Neural cell (in vitro differentiated cells): ENCODE results near the gene AFAP1. TPM values are rescaled to one million over a fixed set of nuclear protein-coding genes. Genes with fewer than 3 reads are reported as not detected.

ENCODE experiments used
- H2AFZ ChIP-seq: fragments of 200-600, 300-800 bp; sonication (generic), shearing (Covaris generic); 2 replicates; pipeline ENCODE4 v1.6.0; 2014; ENCODE audit warnings: low read depth, mild to moderate bottlenecking, antibody characterized with exemption, low read length, moderate library complexity
- H3F3A ChIP-seq: fragments of 200-600 bp; shearing (Covaris generic); 2 replicates; pipeline ENCODE4 v1.6.1; 2016; ENCODE audit warnings: mild to moderate bottlenecking, moderate library complexity, mixed read lengths, antibody characterized with exemption, low read length; ENCODE audit not compliant: insufficient read depth, poor library complexity, severe bottlenecking
- H3K27ac ChIP-seq: fragments of 200-600, 300-800 bp; sonication (generic), shearing (Covaris generic); 2 replicates; pipeline ENCODE4 v1.5.1; 2014; ENCODE audit warnings: mild to moderate bottlenecking, low read length, moderate library complexity
- H3K27me3 ChIP-seq: fragments of 300-800, 200-600 bp; sonication (generic), shearing (Covaris generic); 2 replicates; pipeline ENCODE4 v1.6.0; 2014; ENCODE audit warnings: mild to moderate bottlenecking, low read depth, low read length, moderate library complexity; ENCODE audit not compliant: insufficient read depth
- H3K36me3 ChIP-seq: fragments of 300-800, 200-600 bp; sonication (generic), shearing (Covaris generic); 2 replicates; pipeline ENCODE4 v1.5.1; 2014; ENCODE audit warnings: mild to moderate bottlenecking, antibody characterized with exemption, low read length, moderate library complexity; ENCODE audit not compliant: insufficient read depth
- H3K4me2 ChIP-seq: fragments of 300-800, 200-600 bp; sonication (generic), shearing (Covaris generic); 2 replicates; pipeline ENCODE4 v1.6.0; 2014; ENCODE audit warnings: mild to moderate bottlenecking, low read length
- H3K4me3 ChIP-seq: fragments of 300-800, 200-600 bp; sonication (generic), shearing (Covaris generic); 2 replicates; pipeline ENCODE4 v1.5.1; 2014; ENCODE audit warnings: mild to moderate bottlenecking, low read length, moderate library complexity
- H3K79me2 ChIP-seq: fragments of 200-600 bp; shearing (Covaris generic); replicated peaks from 2 replicates; pipeline ENCODE4 v1.6.0; 2014; ENCODE audit warnings: mild to moderate bottlenecking, low read length, moderate library complexity; ENCODE audit not compliant: insufficient read depth
- H3K9ac ChIP-seq: fragments of 300-800, 200-600 bp; sonication (generic), shearing (Covaris generic); 2 replicates; pipeline ENCODE4 v1.6.1; 2016; ENCODE audit warnings: mild to moderate bottlenecking, low read length, mixed read lengths
- H3K9me2 ChIP-seq: fragments of 200-600 bp; shearing (Covaris generic); 2 replicates; pipeline ENCODE4 v1.6.1; 2016; ENCODE audit warnings: mild to moderate bottlenecking, low read length, mixed read lengths; ENCODE audit not compliant: insufficient read depth
- H3K9me3 ChIP-seq: fragments of 200-600, 300-800 bp; sonication (generic), shearing (Covaris generic); 2 replicates; pipeline ENCODE4 v1.6.1; 2016; ENCODE audit warnings: mild to moderate bottlenecking, mixed run types, low read length, moderate library complexity, mixed read lengths
- H4K20me1 ChIP-seq: fragments of 200-600 bp; shearing (Covaris generic); 2 replicates; pipeline ENCODE4 v1.6.1; 2016; ENCODE audit warnings: mild to moderate bottlenecking, mixed run types; ENCODE audit not compliant: insufficient read depth
- CTCF ChIP-seq: fragments of 450-650 bp; IDR thresholded peaks from 2 replicates; pipeline ENCODE4 v1.5.1; 2014; ENCODE audit warnings: antibody characterized with exemption, mild to moderate bottlenecking, moderate library complexity; ENCODE audit not compliant: poor library complexity, severe bottlenecking
- EP300 ChIP-seq: fragments of 450-650 bp; conservative IDR thresholded peaks from 2 replicates; pipeline ENCODE4 v1.6.1; 2014; ENCODE audit warnings: antibody characterized with exemption, mild to moderate bottlenecking, moderate library complexity; ENCODE audit not compliant: poor library complexity, severe bottlenecking
- EZH2 ChIP-seq: fragments of 200-600, 300-800 bp; shearing (Covaris generic), sonication (generic); IDR thresholded peaks from 2 replicates; pipeline ENCODE4 v1.6.1; 2014; ENCODE audit warnings: antibody characterized with exemption, low read length, borderline replicate concordance, mild to moderate bottlenecking; ENCODE audit not compliant: insufficient read depth, poor library complexity, severe bottlenecking
- MXI1 ChIP-seq: fragments of 450-650 bp; conservative IDR thresholded peaks from 2 replicates; pipeline ENCODE4 v1.6.1; 2014; ENCODE audit warnings: antibody characterized with exemption, mild to moderate bottlenecking; ENCODE audit not compliant: poor library complexity, severe bottlenecking
- POLR2AphosphoS5 ChIP-seq: IDR thresholded peaks from 2 replicates; pipeline ENCODE4 v1.6.1; 2012
- RAD21 ChIP-seq: fragments of 450-650 bp; conservative IDR thresholded peaks from 2 replicates; pipeline ENCODE4 v1.6.1; 2014; ENCODE audit warnings: antibody characterized with exemption, mild to moderate bottlenecking, moderate library complexity
- SMC3 ChIP-seq: fragments of 450-650 bp; conservative IDR thresholded peaks from 2 replicates; pipeline ENCODE4 v1.6.1; 2014; ENCODE audit warnings: antibody characterized with exemption, mild to moderate bottlenecking, moderate library complexity; ENCODE audit not compliant: poor library complexity
- TAF1 ChIP-seq: IDR thresholded peaks from 2 replicates; pipeline ENCODE4 v1.6.1; 2012; ENCODE audit warnings: low read depth
- polyA plus RNA-seq: library from polyadenylated mRNA; depleted of rRNA; stranded (reverse); fragments of >200 nt; gene quantifications from 2 replicates; pipeline ENCODE4 v1.2.3, GENCODE V29; 2014
- TF ChIP-seq, protein P1 (sequence below): IDR thresholded peaks from 2 replicates; pipeline ENCODE4 v1.6.1; 2012; ENCODE audit warnings: borderline replicate concordance

AFAP1 gene
- polyA plus RNA-seq, 1 donor from 2014 or later, result 38.9 TPM

- no peak overlapping the region for H3K9ac ChIP-seq
- H3K4me2 ChIP-seq, result no peak overlapping the region
- no peaks in the 10 kb centered on the region for H3K79me2 ChIP-seq
- TF ChIP-seq, protein P1, sequence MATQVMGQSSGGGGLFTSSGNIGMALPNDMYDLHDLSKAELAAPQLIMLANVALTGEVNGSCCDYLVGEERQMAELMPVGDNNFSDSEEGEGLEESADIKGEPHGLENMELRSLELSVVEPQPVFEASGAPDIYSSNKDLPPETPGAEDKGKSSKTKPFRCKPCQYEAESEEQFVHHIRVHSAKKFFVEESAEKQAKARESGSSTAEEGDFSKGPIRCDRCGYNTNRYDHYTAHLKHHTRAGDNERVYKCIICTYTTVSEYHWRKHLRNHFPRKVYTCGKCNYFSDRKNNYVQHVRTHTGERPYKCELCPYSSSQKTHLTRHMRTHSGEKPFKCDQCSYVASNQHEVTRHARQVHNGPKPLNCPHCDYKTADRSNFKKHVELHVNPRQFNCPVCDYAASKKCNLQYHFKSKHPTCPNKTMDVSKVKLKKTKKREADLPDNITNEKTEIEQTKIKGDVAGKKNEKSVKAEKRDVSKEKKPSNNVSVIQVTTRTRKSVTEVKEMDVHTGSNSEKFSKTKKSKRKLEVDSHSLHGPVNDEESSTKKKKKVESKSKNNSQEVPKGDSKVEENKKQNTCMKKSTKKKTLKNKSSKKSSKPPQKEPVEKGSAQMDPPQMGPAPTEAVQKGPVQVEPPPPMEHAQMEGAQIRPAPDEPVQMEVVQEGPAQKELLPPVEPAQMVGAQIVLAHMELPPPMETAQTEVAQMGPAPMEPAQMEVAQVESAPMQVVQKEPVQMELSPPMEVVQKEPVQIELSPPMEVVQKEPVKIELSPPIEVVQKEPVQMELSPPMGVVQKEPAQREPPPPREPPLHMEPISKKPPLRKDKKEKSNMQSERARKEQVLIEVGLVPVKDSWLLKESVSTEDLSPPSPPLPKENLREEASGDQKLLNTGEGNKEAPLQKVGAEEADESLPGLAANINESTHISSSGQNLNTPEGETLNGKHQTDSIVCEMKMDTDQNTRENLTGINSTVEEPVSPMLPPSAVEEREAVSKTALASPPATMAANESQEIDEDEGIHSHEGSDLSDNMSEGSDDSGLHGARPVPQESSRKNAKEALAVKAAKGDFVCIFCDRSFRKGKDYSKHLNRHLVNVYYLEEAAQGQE, result no peak
- TF ChIP-seq CTCF (no peak), EP300 (no peak), MXI1 (no peak), POLR2AphosphoS5 (no peak), SMC3 (no peak), EZH2 (no peak), RAD21 (no peak)
- H2AFZ ChIP-seq, result no peak overlapping the region
- no peak overlapping the region for H3K4me3 ChIP-seq
- H3K9me3 ChIP-seq, result no peaks in the 10 kb centered on the region
- no peaks in the 10 kb centered on the region for H3F3A ChIP-seq
- H3K36me3 ChIP-seq, result no peaks in the 10 kb centered on the region
- no peaks in the 10 kb centered on the region for H3K27me3 ChIP-seq
- H3K27ac ChIP-seq, result no peak overlapping the region
- no peaks in the 10 kb centered on the region for H4K20me1 ChIP-seq
- H3K9me2 ChIP-seq, result no peaks in the 10 kb centered on the region
Observed at GRCh38 chr4:7983296-7983695, 43.6 kb upstream of the AFAP1 start.

GRCh38 chr4:7981738-7982394, 42.2 kb upstream of the AFAP1 start:
- no peaks in the 10 kb centered on the region for H4K20me1 ChIP-seq
- no peaks in the 10 kb centered on the region for H3K9me2 ChIP-seq
- no peak overlapping the region for H3K9ac ChIP-seq
- no peaks in the 10 kb centered on the region for H3K27me3 ChIP-seq
- no peaks in the 10 kb centered on the region for H3K36me3 ChIP-seq
- no peak overlapping the region for H2AFZ ChIP-seq
- no peak overlapping the region for H3K27ac ChIP-seq
- no peaks in the 10 kb centered on the region for H3K9me3 ChIP-seq
- no peak overlapping the region for H3K4me2 ChIP-seq
- no peaks in the 10 kb centered on the region for H3K79me2 ChIP-seq
- H3K4me3 ChIP-seq, result no peak overlapping the region
- H3F3A ChIP-seq, result no peaks in the 10 kb centered on the region
- TF ChIP-seq RAD21 (no peak), EZH2 (no peak), TAF1 (no peak), CTCF (no peak), MXI1 (no peak), EP300 (no peak), POLR2AphosphoS5 (no peak), SMC3 (no peak)
- TF ChIP-seq, protein P1, result no peak
